GM12875 (cell line): ENCODE data around the gene ERCC4.

Experiments used
- H3K4me3 ChIP-seq: one replicate; pipeline ENCODE4 v1.5.1; 2011; ENCODE audit warnings: low read depth, low read length, control low read depth
- TF ChIP-seq, protein P1 (sequence below): IDR thresholded peaks from 2 replicates; pipeline ENCODE4 v1.5.1; 2011; ENCODE audit warnings: low read depth, mild to moderate bottlenecking, control low read depth, inconsistent platforms, low read length, moderate library complexity, borderline replicate concordance; ENCODE audit not compliant: insufficient read depth

Gene ERCC4

GRCh38 chr16:13988038-13988437, 68.1 kb downstream of the ERCC4 start:
- TF ChIP-seq, protein P1, sequence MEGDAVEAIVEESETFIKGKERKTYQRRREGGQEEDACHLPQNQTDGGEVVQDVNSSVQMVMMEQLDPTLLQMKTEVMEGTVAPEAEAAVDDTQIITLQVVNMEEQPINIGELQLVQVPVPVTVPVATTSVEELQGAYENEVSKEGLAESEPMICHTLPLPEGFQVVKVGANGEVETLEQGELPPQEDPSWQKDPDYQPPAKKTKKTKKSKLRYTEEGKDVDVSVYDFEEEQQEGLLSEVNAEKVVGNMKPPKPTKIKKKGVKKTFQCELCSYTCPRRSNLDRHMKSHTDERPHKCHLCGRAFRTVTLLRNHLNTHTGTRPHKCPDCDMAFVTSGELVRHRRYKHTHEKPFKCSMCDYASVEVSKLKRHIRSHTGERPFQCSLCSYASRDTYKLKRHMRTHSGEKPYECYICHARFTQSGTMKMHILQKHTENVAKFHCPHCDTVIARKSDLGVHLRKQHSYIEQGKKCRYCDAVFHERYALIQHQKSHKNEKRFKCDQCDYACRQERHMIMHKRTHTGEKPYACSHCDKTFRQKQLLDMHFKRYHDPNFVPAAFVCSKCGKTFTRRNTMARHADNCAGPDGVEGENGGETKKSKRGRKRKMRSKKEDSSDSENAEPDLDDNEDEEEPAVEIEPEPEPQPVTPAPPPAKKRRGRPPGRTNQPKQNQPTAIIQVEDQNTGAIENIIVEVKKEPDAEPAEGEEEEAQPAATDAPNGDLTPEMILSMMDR: no peak
- no peak overlapping the region for H3K4me3 ChIP-seq

DNA sequence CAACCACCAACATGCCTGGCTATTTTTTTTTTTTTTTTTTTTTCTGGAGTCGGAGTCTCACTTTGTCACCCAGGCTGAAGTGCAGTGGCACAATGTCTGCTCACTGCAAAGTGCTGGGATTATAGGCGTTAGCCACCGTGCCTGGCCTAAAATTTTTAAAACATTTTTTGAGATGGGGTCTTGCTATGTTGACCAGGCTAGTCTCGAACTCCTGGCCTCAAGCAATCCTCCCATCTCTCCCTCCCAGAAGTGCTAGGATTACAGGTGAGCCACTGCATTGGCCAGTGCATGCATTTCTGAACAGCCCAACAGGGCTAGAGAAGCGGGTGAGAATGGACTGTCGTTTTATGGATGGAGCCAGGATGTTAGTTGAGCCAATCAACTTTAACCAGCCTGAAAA, 72.4 kb downstream of the ERCC4 start:
- TF ChIP-seq, protein P1: no peak
- no peak overlapping the region for H3K4me3 ChIP-seq

- TF ChIP-seq, protein P1: no peak
Measured at GRCh38 chr16:13992976-13993375, 73.0 kb downstream of the ERCC4 start.

DNA sequence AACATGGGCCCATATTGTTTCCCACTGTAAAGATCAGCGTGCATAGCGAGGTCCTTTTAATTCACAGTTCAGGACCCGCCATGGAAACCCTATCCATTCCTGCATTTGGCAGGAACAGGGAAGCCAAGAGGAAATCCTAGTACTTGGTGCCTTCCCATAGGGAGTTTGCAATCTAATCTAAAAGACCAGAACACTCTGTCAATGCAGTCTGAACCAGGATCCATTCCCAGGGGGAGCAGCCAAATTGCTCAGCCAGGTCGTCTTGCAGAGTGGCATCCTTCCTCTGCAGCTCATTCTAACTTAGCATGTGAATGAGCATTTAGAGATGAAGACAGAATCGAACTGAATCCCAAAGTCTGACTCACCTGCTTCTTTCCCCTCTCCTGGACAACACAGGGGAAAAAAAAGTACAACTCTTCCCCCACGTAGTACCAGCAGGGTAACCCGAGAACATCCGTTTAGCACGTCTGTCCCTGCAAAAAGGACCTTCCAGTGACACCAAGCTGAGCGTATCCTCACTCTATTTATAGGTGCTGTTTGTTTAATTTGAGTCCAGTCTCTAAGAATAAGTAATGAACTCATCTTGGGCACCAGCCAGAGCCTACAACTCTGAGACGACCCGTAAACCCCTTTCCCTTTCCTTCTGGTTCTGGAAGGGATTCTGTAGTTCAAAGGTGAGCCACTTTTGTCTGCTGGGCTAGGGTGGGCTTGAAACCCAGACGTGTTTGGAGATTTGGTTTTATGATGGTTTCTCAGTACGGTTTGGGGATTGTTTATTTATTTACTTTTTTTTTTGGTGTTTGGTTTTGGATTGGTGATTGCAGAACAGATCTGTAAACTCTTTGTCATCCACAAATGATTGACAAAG, 74.5 kb downstream of the ERCC4 start:
- TF ChIP-seq, protein P1: no peak
- H3K4me3 ChIP-seq: no peak overlapping the region

More at GRCh38 chr16:13992976-13993375, 73.0 kb downstream of the ERCC4 start:
- H3K4me3 ChIP-seq: no peak overlapping the region

DNA sequence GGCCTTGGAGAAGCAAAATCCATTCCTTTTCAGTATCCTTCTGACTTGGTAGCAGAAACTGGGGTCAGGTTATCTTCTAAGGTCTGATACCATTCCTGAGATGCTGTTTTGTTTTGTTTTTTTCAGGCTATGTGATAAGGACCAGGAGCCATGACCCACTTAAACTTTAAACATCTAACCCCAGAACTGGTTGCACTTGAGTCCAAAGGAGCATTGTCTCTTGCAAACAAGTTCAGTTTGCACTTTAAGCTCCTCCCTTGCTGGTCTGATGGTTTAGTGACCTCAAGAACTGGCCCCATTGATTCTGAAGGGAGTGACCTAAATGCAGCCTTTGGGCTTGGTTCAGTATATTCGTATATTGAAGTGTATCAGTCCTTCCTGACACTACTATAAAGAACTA, 75.2 kb downstream of the ERCC4 start:
- TF ChIP-seq, protein P1: no peak

DNA sequence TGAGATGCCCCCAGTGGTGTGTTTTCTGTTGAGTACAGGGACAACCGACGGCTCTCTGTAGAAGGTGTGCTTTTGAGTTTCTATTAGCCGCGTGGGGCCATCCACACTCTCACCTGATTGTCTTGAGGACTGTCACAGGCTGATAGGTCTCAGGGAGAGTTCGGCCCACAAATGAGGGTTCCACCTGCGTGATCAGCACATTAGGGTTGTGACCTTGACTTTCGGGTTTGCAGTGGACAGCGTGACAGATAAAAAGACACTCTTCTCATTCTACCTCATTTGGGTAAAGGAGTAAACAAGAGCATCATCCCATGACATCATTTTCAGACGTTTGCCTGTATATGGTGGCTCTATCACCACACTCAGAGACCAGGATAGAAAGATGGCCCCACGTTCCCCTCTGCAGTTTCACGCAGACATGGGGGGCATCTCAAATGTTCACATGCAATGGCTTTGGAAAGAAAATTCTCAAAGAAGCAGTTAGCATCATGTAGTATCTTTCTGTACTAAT, 76.9 kb downstream of the ERCC4 start:
- TF ChIP-seq, protein P1: no peak
- no peak overlapping the region for H3K4me3 ChIP-seq

More for the DNA sequence above, 75.2 kb downstream of the ERCC4 start:
- no peak overlapping the region for H3K4me3 ChIP-seq

- no peak overlapping the region for H3K4me3 ChIP-seq
- TF ChIP-seq, protein P1: no peak
Measured at GRCh38 chr16:13997526-13997925, 77.6 kb downstream of the ERCC4 start.
